Progenitor cell of endocrine pancreas (in vitro differentiated cells): ENCODE results near the gene SLC25A18. TPM values are rescaled to one million over a fixed set of nuclear protein-coding genes. Genes with fewer than 3 reads are reported as not detected.

Experiments used
- DNase-seq: peaks from one replicate; pipeline ENCODE4 v3.0.0; 2021; ENCODE audit warnings: low spot score; ENCODE audit not compliant: unreplicated experiment
- H3K27ac Mint-ChIP-seq: 2 replicates; pipeline ENCODE4 v1.8.0; 2021; ENCODE audit warnings: mild to moderate bottlenecking, moderate library complexity, mixed read lengths
- H3K27me3 Mint-ChIP-seq: 2 replicates; pipeline ENCODE4 v1.8.0; 2021; ENCODE audit warnings: mixed read lengths
- H3K36me3 Mint-ChIP-seq: 2 replicates; pipeline ENCODE4 v1.8.0; 2022; ENCODE audit warnings: mixed read lengths; ENCODE audit not compliant: insufficient read depth
- H3K4me1 Mint-ChIP-seq: 2 replicates; pipeline ENCODE4 v1.8.0; 2021; ENCODE audit warnings: low read depth, mixed read lengths
- H3K4me3 Mint-ChIP-seq: 2 replicates; pipeline ENCODE4 v1.8.0; 2021; ENCODE audit warnings: low read depth, mild to moderate bottlenecking, moderate library complexity, mixed read lengths
- H3K9me3 Mint-ChIP-seq: 2 replicates; pipeline ENCODE4 v1.8.0; 2021; ENCODE audit warnings: low read depth, mixed read lengths
- total RNA-seq: library from RNA; stranded (reverse); gene quantifications from 2 replicates; pipeline ENCODE4 v1.2.1, GENCODE V29; 2021
- TF ChIP-seq, protein P1 (sequence below): fragments of 200-600 bp; sonication (generic); IDR thresholded peaks from one replicate; pipeline ENCODE4 v1.5.0; 2021; ENCODE audit warnings: antibody characterized with exemption, mild to moderate bottlenecking; ENCODE audit not compliant: unreplicated experiment

The SLC25A18 gene
- total RNA-seq, 1 donor from 2014 or later = 2.3 TPM

DNA sequence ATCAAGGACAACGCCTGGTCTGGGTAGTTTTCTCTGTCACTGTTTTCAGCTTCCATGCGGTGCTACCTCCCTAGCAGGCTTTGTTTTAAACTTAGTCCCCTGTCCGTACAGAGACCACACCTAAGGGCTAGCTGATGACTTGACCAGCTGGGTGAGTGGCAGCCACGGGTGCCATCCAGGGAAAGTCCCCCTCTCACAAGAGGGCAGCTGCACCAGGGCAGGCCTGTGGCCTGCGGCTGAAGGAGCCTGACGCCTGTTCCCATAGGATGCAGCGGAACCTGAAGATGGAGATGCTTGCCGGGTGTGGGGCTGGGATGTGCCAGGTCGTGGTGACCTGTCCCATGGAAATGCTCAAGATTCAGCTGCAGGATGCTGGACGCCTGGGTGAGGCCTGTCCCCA lies 19.9 kb downstream of the SLC25A18 start:
- Mint-ChIP-seq H3K9me3 (no peaks in the 10 kb centered on the region), H3K27ac (no peak overlapping the region), H3K27me3 (no peaks in the 10 kb centered on the region), H3K36me3 (no peaks in the 10 kb centered on the region), H3K4me3 (no peak overlapping the region), H3K4me1 (peaks cover 3% of the 10 kb centered on the region)
- TF ChIP-seq, protein P1, sequence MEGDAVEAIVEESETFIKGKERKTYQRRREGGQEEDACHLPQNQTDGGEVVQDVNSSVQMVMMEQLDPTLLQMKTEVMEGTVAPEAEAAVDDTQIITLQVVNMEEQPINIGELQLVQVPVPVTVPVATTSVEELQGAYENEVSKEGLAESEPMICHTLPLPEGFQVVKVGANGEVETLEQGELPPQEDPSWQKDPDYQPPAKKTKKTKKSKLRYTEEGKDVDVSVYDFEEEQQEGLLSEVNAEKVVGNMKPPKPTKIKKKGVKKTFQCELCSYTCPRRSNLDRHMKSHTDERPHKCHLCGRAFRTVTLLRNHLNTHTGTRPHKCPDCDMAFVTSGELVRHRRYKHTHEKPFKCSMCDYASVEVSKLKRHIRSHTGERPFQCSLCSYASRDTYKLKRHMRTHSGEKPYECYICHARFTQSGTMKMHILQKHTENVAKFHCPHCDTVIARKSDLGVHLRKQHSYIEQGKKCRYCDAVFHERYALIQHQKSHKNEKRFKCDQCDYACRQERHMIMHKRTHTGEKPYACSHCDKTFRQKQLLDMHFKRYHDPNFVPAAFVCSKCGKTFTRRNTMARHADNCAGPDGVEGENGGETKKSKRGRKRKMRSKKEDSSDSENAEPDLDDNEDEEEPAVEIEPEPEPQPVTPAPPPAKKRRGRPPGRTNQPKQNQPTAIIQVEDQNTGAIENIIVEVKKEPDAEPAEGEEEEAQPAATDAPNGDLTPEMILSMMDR = no peak
- DNase-seq = no peak

DNA sequence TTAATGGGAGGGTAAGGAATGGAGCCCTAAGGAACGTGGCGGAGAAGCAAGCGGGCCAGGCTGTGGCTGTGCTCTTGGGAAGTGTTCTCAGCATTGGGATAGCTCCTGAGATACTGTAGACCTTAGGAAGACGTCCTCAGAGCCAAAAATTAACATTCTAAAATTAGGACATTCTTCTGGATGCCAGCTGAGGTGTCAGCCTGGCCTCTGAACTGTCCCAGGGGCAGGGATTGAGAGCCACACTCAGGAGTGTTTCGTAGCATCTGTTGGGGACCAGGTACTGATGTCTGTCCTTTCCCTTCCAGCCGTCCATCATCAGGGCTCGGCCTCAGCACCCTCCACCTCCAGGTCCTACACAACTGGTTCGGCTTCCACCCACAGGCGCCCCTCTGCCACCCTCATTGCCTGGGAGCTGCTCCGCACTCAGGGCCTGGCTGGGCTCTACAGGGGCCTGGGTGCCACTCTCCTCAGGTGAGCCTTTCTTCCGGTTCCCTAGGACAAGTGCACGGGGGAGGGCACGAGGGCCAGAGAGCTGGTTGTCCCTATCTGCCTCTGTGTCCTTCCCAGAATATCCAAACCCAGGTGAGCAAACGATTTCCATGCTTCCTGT lies 23.6 kb downstream of the SLC25A18 start:
- H3K9me3 Mint-ChIP-seq = no peaks in the 10 kb centered on the region
- H3K36me3 Mint-ChIP-seq = no peaks in the 10 kb centered on the region
- no peaks in the 10 kb centered on the region for H3K4me1 Mint-ChIP-seq
- TF ChIP-seq, protein P1 = no peak
- H3K27me3 Mint-ChIP-seq = no peaks in the 10 kb centered on the region
- H3K27ac Mint-ChIP-seq = no peak overlapping the region
- DNase-seq = no peak
- no peak overlapping the region for H3K4me3 Mint-ChIP-seq

DNA sequence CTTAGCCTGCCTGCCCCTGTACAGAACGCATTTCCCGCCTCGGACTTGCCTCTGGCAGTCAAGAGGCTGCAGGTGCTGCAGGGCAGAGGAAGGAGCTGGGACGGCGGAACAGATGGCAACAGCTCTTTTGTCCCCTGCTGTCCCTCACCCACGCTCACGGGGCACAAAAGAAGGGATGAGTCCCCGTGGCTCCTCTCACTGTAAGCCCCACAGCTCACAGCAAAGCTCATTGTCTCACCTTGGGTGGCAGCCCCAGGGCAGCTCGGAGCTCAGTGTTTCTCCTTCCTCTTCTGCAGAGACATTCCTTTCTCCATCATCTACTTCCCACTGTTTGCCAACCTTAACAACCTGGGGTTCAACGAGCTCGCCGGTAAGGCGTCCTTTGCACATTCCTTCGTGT lies 24.3 kb downstream of the SLC25A18 start:
- TF ChIP-seq, protein P1 = no peak
- Mint-ChIP-seq H3K36me3 (no peaks in the 10 kb centered on the region), H3K27me3 (no peaks in the 10 kb centered on the region), H3K4me3 (no peak overlapping the region), H3K4me1 (no peaks in the 10 kb centered on the region), H3K27ac (no peak overlapping the region), H3K9me3 (no peaks in the 10 kb centered on the region)
- DNase-seq = no peak

DNA sequence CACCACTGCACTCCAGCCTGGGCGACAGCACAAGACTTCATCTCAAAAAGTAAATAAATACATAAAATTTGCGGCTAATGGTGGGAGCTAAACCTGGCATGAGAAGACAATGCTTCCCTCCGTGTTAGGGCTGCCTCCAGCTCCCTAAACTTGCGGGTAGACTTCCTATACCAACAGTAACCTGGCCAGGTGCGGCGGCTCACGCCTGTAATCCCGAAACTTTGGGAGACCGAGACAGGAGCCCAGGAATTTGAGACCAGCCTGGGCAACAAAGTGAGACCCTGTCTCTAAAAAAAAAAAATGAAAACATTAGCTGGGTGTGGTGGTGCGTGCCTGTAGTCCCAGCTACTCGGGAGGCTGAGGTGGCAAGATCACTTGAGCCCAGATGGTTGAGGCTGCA lies 25.3 kb downstream of the SLC25A18 start:
- TF ChIP-seq, protein P1 = no peak
- Mint-ChIP-seq H3K9me3 (no peaks in the 10 kb centered on the region), H3K27ac (no peak overlapping the region), H3K4me1 (no peaks in the 10 kb centered on the region), H3K27me3 (no peaks in the 10 kb centered on the region), H3K36me3 (peaks cover 4% of the 10 kb centered on the region), H3K4me3 (no peak overlapping the region)
- no peak for DNase-seq

DNA sequence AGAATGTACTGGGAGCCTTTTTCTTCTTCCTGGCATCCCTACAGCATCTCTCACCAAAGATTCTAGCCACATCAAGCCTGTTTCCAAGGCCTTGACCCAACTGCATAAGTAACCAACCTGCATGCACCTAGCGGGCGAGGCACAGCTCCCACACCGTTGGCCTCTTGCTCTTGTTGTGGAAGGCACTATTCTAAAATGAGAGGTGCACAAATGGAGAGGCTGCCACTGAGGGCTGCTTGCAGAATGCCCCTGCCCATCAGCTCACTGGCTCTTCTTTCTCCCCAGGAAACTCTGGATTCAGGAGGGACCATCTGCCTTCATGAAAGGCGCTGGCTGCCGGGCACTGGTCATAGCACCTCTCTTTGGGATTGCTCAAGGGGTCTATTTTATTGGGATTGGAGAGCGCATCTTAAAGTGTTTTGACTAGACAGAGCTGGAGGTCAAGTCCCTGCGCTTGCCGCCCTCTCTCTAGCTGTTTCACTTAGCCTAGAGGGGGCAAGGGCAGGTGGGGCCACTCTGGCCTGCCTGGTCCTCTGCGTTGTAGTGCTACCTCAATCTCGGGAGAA lies 26.6 kb downstream of the SLC25A18 start:
- Mint-ChIP-seq H3K27ac (no peak overlapping the region), H3K9me3 (no peaks in the 10 kb centered on the region), H3K4me1 (no peaks in the 10 kb centered on the region), H3K36me3 (peaks cover 8% of the 10 kb centered on the region), H3K27me3 (no peaks in the 10 kb centered on the region), H3K4me3 (no peak overlapping the region)
- TF ChIP-seq, protein P1 = no peak
- DNase-seq = no peak
